NB4 (cell line): ENCODE results near the gene CEMIP.

Experiments
- CTCF ChIP-seq: IDR thresholded peaks from one replicate; pipeline ENCODE4 v1.5.1; 2012; ENCODE audit warnings: low read depth, low read length
- POLR2A ChIP-seq: IDR thresholded peaks from 2 replicates; pipeline ENCODE4 v1.6.1; 2011; ENCODE audit warnings: mild to moderate bottlenecking; ENCODE audit not compliant: insufficient read length; ENCODE audit errors: extremely low read depth

- TF ChIP-seq CTCF (no peak), POLR2A (no peak)
These were observed 58.8 kb downstream of the CEMIP start for GRCh38 chr15:80838012-80838411.
